HG02970 (cell line): Measurements from ENCODE around the gene ZFYVE9.

Source experiments
- ATAC-seq: cut with Tn5 transposase; IDR thresholded peaks from one replicate; pipeline ENCODE4 v1.9.1; 2021; ENCODE audit warnings: mild to moderate bottlenecking, moderate library complexity, moderate number of reproducible peaks; ENCODE audit not compliant: unreplicated experiment, low FRiP score

ZFYVE9 gene

GRCh38 chr1:52332411-52332810, 190.5 kb downstream of the ZFYVE9 start:
- ATAC-seq: no peak

- ATAC-seq: no peak
These were observed 193.1 kb downstream of the ZFYVE9 start for GRCh38 chr1:52334906-52335528.

- no peak for ATAC-seq
These were observed 195.6 kb downstream of the ZFYVE9 start for GRCh38 chr1:52337439-52337838.

- no peak for ATAC-seq
These were observed 199.9 kb downstream of the ZFYVE9 start for GRCh38 chr1:52341655-52342260.

GRCh38 chr1:52343979-52344378, 202.1 kb downstream of the ZFYVE9 start:
- ATAC-seq: no peak

GRCh38 chr1:52345252-52345651, 203.4 kb downstream of the ZFYVE9 start:
- ATAC-seq: no peak

GRCh38 chr1:52346653-52347052, 204.8 kb downstream of the ZFYVE9 start:
- no peak for ATAC-seq

- no peak for ATAC-seq
These were observed 206.9 kb downstream of the ZFYVE9 start for GRCh38 chr1:52348704-52349300.

GRCh38 chr1:52352690-52353089, 210.8 kb downstream of the ZFYVE9 start:
- no peak for ATAC-seq

- no peak for ATAC-seq
These were observed 213.5 kb downstream of the ZFYVE9 start for GRCh38 chr1:52355436-52355835.

- no peak for ATAC-seq
These were observed 214.1 kb downstream of the ZFYVE9 start for GRCh38 chr1:52355847-52356505.

- no peak for ATAC-seq
These were observed 215.0 kb downstream of the ZFYVE9 start for GRCh38 chr1:52356818-52357355.

GRCh38 chr1:52357397-52357796, 215.5 kb downstream of the ZFYVE9 start:
- ATAC-seq: no peak

- ATAC-seq: no peak
These were observed 217.1 kb downstream of the ZFYVE9 start for GRCh38 chr1:52358851-52359497.

- no peak for ATAC-seq
These were observed 218.0 kb downstream of the ZFYVE9 start for GRCh38 chr1:52359676-52360594.

GRCh38 chr1:52360595-52360968, 218.7 kb downstream of the ZFYVE9 start:
- ATAC-seq: no peak

GRCh38 chr1:52364235-52364839, 222.4 kb downstream of the ZFYVE9 start:
- no peak for ATAC-seq

GRCh38 chr1:52365071-52365745, 223.3 kb downstream of the ZFYVE9 start:
- ATAC-seq: no peak
